ENCODE measurements around the gene BMAL1. TPM values are rescaled to one million over a fixed set of nuclear protein-coding genes. Genes with fewer than 3 reads are reported as not detected.

The BMAL1 gene
- total and polyA plus RNA-seq, 2 of the 4 experiments (the other 2 are of a cell fraction): 8.8 to 9.9 TPM

GRCh38 chr11:13302420-13302958 is 24.9 kb downstream of the BMAL1 start:
- dilution Hi-C loops (cut with HindIII; ENCODE audit: low sequenced_read_pairs, unreplicated experiment): no loop called here
- H3K9ac ChIP-seq (ENCODE audit: low read depth, low read length): no peak overlapping the region
- no peak overlapping the region for H3K27ac ChIP-seq (ENCODE audit: insufficient read depth, low read length)
- no peak overlapping the region for H4K91ac ChIP-seq (ENCODE audit: insufficient read depth, low read depth, low read length)
- no peak overlapping the region for H2AFZ ChIP-seq (replicated peaks; ENCODE audit: low read length, poor library complexity)
- TF ChIP-seq RCOR1 (IDR thresholded peaks at IDR 0.05; ENCODE audit: insufficient replicate concordance, low read length): no peak
- no peak for TF ChIP-seq RAD21 (IDR thresholded peaks at IDR 0.05; ENCODE audit: low read length)
- TF ChIP-seq MXI1 (IDR thresholded peaks at IDR 0.05; ENCODE audit: borderline replicate concordance, low read depth, low read length): no peak
- TF ChIP-seq CEBPB (IDR thresholded peaks at IDR 0.05; ENCODE audit: low read depth, low read length): no peak
- TF ChIP-seq NFE2L2 (IDR thresholded peaks at IDR 0.05; ENCODE audit: low read depth, low read length): no peak
- TF ChIP-seq FOS (IDR thresholded peaks at IDR 0.05; ENCODE audit: low read depth, low read length): no peak
- H2BK20ac ChIP-seq (ENCODE audit: low read depth, low read length): no peak overlapping the region
- no peak overlapping the region for H3K14ac ChIP-seq (replicated peaks; ENCODE audit: low read depth, low read length)
- CTCF ChIA-PET: no interaction called here
- H2AK5ac ChIP-seq (ENCODE audit: low read depth, low read length): no peak overlapping the region
- BruUV-seq (replicated peaks): no TSS peak
- H2BK15ac ChIP-seq (ENCODE audit: low read depth, low read length): no peak overlapping the region
- H3K36me3 ChIP-seq (ENCODE audit: control insufficient read depth, insufficient read depth, low read length): no peaks in the 10 kb centered on the region; the same call in 1 of the 2 replicates
- H3K4me1 ChIP-seq (ENCODE audit: control insufficient read depth, insufficient read depth, low read length): 0 out of 2 replicates have a peak, but pooled peaks cover 2% of the 10 kb centered on the region
- H4K8ac ChIP-seq (ENCODE audit: low read depth in 2 of 2, low read length in 2 of 2): no peak overlapping the region
- POLR2A ChIA-PET (ENCODE audit: unreplicated experiment): no interaction called here
- H3K23ac ChIP-seq (ENCODE audit: low read depth, low read length): no peak overlapping the region
- peaks cover 58% of the 10 kb centered on the region for H4K20me1 ChIP-seq (ENCODE audit: insufficient read depth, low read length)
- H3K9me1 ChIP-seq (ENCODE audit: insufficient read depth, low read length): peaks cover 15% of the 10 kb centered on the region
- WGBS, 2 experiments (ENCODE audit: extremely low coverage in 2 of 2, insufficient read length in 1 of 2): 89% methylated on average over 7 of the region's 8 CpGs; no CpG with 5 or more reads in 1 of the 2 experiments
- peaks cover 27 to 70% of the 10 kb centered on the region in 2 experiments for H3K79me1 ChIP-seq (ENCODE audit: low read depth in 1 of 2, low read length in 2 of 2)
- no peak overlapping the region for H2AK9ac ChIP-seq (replicated peaks; ENCODE audit: low read depth, low read length, poor library complexity)
- H3K18ac ChIP-seq (ENCODE audit: low read depth, low read length): no peak overlapping the region
- in situ Hi-C loops (cut with MboI; ENCODE audit: low sequenced_read_pairs): no loop called here
- no peak overlapping the region for H2BK120ac ChIP-seq (ENCODE audit: low read depth, low read length)
- intact Hi-C loops (cut with micrococcal nuclease): no loop called here
- DNase-seq (no peak), ATAC-seq (ENCODE audit: low read depth) (no peak)
- no peak overlapping the region for H3K4me2 ChIP-seq (ENCODE audit: low read depth, low read length)
- H3K4me3 ChIP-seq (ENCODE audit: insufficient read depth, low read depth, low read length): no peak overlapping the region
- no peak overlapping the region for H4K5ac ChIP-seq (ENCODE audit: low read depth, low read length)
- H2BK5ac ChIP-seq (ENCODE audit: low read depth, low read length, poor library complexity, severe bottlenecking): no peak overlapping the region
- no peak overlapping the region for H3K4ac ChIP-seq (ENCODE audit: low read depth, low read length)
- no peaks in the 10 kb centered on the region for H3K9me3 ChIP-seq (ENCODE audit: control insufficient read depth, insufficient read depth, low read length)
- H3K27me3 ChIP-seq (ENCODE audit: control insufficient read depth, insufficient read depth, low read length): no peaks in the 10 kb centered on the region
- H3K56ac ChIP-seq (ENCODE audit: extremely low read depth, insufficient read depth, low read length): no peak overlapping the region

All from IMR-90 (cell line).